ENCODE results near the gene LRBA.

The LRBA gene

GRCh38 chr4:150297861-150298474, 717.1 kb downstream of the LRBA start:
- DNase-seq, result peak in 1 of 2 donors; percentile 12

GRCh38 chr4:150289881-150290280, 725.2 kb downstream of the LRBA start:
- DNase-seq, result no peak

DNA sequence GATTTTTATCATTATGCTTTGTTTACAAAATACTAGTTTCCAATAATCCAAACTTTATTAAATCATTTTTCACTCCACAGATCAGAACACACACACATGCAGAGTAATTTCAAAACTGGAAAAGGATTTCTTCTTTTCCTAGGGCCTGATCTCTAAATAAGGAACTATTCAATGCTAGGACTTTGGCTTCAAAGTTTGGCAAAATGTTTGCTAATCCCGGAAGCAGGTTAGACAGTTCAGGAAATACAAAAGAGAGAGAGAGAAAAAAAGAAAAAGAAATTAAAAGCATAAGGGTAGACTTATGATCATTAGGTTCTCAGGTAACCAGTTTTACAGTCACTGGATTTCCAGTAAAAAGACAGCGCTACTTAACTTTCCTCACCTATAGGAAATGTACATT, 725.9 kb downstream of the LRBA start:
- no peak for DNase-seq

DNA sequence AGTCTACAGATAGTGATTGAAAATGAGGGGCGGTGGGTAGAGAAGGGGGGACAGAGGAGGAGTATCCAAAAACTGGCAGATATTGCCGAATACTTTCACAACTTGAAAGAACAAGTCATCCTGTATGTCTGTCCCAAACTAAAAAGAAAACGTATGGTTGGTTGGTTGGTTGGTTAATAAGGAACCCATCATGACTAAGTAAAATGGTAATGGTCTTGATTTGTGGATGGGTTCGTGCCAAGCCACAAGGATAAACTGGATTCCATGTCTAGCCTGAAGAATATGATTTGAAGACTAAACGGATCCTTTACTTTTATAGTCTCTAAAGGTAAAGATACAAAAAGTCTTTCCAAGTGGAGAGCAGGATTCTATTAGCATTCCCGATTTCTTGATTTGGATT, 728.4 kb downstream of the LRBA start:
- DNase-seq, result no peak

- DNase-seq, result no peak
Measured at GRCh38 chr4:150283689-150284088, 731.4 kb downstream of the LRBA start.

DNA sequence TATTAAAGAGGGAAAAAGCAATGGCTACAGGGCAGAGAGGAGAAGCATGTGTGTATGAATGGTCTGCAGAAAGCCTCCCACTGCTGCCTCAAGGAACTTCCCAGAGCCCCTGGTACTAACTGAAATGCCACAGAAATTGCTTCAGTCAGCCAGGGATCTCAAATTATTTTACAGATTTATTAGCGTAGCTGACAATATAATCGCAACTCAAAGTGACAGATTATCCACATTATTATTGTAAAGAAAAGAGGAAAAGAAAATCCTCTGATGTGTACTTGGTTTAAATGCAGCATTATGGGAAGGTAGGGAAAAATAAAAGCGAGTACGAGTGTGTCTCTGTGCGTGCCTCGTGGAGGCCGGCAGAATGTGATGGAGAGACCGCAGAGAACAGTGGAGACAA, 734.1 kb downstream of the LRBA start:
- no peak for DNase-seq

GRCh38 chr4:150280081-150280895, 734.8 kb downstream of the LRBA start:
- peak in 1 of 2 donors; percentile 15 for DNase-seq

DNA sequence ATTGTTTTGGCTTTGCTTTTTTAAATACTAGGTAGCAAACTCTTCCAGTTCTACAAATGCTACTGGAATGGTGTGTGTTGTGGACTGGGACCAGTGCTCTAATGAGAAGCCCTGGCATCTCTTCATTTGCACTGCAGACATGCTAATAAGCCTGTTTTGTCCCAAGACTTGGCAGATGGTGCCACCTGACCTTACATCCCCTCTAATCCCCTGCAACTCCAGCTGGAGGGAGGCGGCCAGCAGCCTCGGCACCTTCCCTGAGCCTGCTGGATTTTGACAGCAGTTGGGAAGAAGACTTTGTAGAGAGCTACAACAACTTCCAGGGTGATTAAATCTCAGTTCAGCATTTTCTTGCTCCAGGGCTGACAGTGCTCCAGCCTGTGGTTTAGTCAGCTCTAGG, 736.9 kb downstream of the LRBA start:
- DNase-seq, result no peak

- no peak for DNase-seq
Measured at GRCh38 chr4:150268444-150268843, 746.6 kb downstream of the LRBA start.

DNA sequence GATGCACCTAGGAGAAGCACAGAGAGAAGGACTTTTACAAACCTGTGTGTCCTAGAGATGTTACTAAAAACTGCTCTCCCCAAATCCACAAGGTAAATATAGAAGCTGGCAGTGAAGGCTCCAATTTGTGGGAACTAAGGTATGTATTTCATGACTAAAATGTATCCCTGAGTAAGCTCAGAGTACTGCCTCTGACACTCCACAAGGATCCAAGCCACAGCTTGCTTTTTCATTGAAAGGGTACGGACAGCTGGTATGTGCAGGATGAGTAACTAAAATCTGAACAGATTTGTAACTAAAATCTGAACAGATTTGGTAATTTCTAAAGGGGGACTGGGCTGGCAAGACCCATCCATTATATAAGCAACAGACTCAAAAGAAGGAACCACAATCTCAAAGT, 749.3 kb downstream of the LRBA start:
- no peak for DNase-seq

DNA sequence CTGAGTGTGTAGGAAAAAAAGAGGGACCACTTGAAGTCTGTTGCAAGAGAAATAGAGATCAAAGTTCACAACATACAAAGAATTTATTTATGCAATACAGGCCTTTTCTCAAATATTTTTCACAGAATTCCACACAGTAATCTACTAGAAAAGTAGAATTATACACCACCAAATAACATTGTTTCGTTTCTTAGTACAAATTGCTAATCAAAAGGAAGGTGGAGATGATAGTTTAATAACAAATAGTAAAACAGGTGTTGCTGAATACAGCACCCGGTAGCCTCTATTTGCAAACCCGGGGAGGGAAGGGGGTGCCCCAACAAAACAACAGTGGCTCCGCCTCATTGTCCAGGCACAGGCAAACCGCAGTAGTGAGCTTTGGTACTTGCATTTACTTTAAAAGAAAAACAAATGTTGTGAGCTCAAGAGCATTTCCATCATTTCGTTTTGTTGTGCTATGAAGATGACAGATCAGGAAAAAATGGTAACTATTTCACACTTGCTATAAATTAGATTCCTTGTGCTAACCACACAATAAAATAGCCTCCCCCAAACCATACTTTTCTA, 750.4 kb downstream of the LRBA start:
- no peak for DNase-seq

DNA sequence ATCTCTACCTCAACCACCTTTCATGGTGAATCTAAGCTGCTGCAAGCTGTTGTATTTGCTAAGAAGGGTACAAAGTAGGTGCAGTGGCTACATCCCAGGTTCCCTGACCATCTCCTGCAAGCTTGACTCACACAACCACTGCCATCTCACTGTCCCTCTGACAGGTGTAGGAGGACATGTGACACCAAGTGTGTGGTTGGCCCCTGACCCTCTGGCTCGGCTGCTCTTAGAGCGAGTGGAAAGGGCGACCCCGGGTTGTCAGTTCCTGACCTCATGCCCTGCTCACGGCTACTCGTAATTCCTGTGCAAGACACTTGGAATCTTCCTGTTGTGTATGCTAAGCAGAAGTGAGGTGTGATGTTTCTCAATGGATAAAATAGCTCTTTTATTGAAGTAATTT, 752.5 kb downstream of the LRBA start:
- DNase-seq, result no peak

DNA sequence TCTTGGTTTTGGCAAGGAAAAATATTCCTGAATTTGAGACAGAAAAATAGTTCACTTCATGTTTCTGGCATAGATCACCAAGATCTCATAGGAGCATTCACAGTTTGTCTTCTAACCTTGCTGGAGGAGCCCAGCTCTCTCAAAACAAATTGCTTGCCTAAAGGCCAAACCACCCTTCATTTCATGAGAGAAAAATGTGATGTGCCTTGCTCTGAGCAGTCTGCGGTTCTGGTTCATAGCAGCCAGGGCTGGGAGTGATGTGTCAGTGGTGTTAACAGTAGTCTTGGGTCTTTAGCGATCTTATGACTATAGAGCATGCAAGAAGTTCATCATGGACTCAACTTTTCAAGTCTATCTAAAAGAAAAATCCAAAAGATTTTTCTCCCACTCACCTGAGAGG, 753.5 kb downstream of the LRBA start:
- no peak for DNase-seq

GRCh38 chr4:150259861-150260567, 755.1 kb downstream of the LRBA start:
- DNase-seq, result no peak

- DNase-seq, result no peak
Measured at GRCh38 chr4:150258569-150258968, 756.5 kb downstream of the LRBA start.

- DNase-seq, result no peak
Measured at GRCh38 chr4:150256841-150257730, 758.0 kb downstream of the LRBA start.

DNA sequence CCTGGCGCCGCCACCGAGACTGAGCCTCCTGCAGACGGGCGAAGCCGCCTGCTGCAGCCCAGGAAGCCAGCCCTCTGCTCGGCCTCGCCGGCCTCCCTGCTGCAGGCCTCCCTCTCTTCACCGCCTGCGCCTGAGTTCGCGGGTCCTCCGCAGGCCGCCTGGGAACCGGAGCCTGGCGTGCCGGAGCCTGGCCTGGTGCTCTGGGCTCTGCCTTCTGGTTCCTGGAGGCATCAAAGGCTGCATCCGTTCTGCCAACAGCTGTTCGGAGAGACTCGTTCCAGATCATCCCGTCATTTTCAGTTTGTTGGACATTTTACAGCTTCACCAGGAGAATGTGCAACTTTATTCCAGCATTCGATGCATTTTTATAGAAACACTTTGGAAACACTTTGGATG, 758.9 kb downstream of the LRBA start:
- no peak for DNase-seq

GRCh38 chr4:150255610-150256224, 759.4 kb downstream of the LRBA start:
- DNase-seq, result no peak

GRCh38 chr4:150253965-150254630, 761.0 kb downstream of the LRBA start:
- no peak for DNase-seq

GRCh38 chr4:150253416-150253815, 761.7 kb downstream of the LRBA start:
- no peak for DNase-seq

- no peak for DNase-seq
Measured at GRCh38 chr4:150252741-150253140, 762.3 kb downstream of the LRBA start.

DNA sequence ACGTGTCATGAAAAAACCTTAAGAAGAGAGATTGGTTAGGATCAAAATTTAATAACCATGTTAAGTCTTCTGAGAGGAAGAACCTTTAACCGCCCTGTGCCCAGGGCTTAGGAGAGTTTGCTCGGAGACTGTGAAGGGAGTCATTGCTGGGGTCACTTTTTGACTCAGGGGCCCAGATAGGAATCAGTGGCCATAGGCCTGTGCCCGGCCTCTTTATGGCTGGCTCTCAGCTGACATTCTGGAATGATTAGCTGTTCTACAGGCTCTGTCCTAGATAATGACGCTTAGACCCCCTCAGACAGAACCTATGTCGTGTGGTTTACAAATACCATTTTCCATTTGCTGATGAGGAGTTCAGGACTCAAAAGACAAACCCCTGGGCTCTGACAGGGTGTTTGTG, 762.8 kb downstream of the LRBA start:
- DNase-seq, result no peak
